Peyer's patch (tissue), 4 donors: ENCODE measurements around the gene TIMM10B.

Experiments
- CTCF ChIP-seq, 6 experiments: fragments of 450-650 bp in 4 of 6; fragments of 200-600 bp in 2 of 6; sonication (generic) in 1 of 6; IDR thresholded peaks; one replicate each; pipeline ENCODE4 v1.5.1; 2017 to 2019; ENCODE audit warnings: antibody characterized with exemption in 6 of 6, mild to moderate bottlenecking in 3 of 6, moderate library complexity in 1 of 6
- POLR2A ChIP-seq, 2 donors: fragments of 450-650 bp; IDR thresholded peaks; one replicate each; pipeline ENCODE4 v1.5.1; 2017; ENCODE audit warnings: antibody characterized with exemption in 2 of 2, mild to moderate bottlenecking in 2 of 2, moderate library complexity in 2 of 2

- TF ChIP-seq CTCF (IDR thresholded peaks at IDR 0.05), result no peak
- TF ChIP-seq POLR2A (IDR thresholded peaks at IDR 0.05), result no peak
Observed at GRCh38 chr11:6523253-6523652, 42.0 kb downstream of the TIMM10B start.
